ENCODE results near the gene ATG101. TPM values are rescaled to one million over a fixed set of nuclear protein-coding genes. Genes with fewer than 3 reads are reported as not detected.
A peak's percentile ranks its signal among the peaks of the same experiment; 100 is the strongest.

Gene ATG101
- total and polyA plus RNA-seq, 9 of the 15 experiments (the other 6 are each of a cell fraction or from before 2014, with no cell fraction given), result 2.9 to 52.4 (median 29.7) TPM

- no peak for TF ChIP-seq SIN3B (IDR thresholded peaks at IDR 0.05; ENCODE audit: low read depth)
These were observed 28.1 kb upstream of the ATG101 start (continued) for GRCh38 chr12:52041695-52042123.

GRCh38 chr12:52042706-52043385 lies 26.9 kb upstream of the ATG101 start:
- Histone ChIP-seq H2AFZ (ENCODE audit: low read depth, low read length) (no peak overlapping the region), H3K4me2 (ENCODE audit: insufficient read depth, low read length) (no peak overlapping the region), H3K27me3 (ENCODE audit: control insufficient read depth in 2 of 2, insufficient read depth in 2 of 2, low read length in 2 of 2) (peaks cover 0 to 6% of the 10 kb centered on the region in 2 experiments; a peak in 1 of 5 replicates), H3K4me3 (no peak overlapping the region), H3K9me1 (ENCODE audit: control insufficient read depth, insufficient read depth, low read length) (no peaks in the 10 kb centered on the region), H3K9ac (ENCODE audit: insufficient read depth in 1 of 2, low read depth in 2 of 2, low read length in 2 of 2) (peak overlapping the region in 1 of 2 experiments; percentile 14; a peak in 1 of 4 replicates), H4K20me1 (replicated peaks; ENCODE audit: control insufficient read depth, insufficient read depth, low read length) (no peaks in the 10 kb centered on the region), H3K27ac (ENCODE audit: extremely low read depth, low read depth, low read length) (no peak overlapping the region), H3K79me2 (ENCODE audit: control insufficient read depth, insufficient read depth, low read length) (no peaks in the 10 kb centered on the region), H3K36me3 (ENCODE audit: control insufficient read depth, insufficient read depth, low read length) (no peaks in the 10 kb centered on the region), H3K4me1 (replicated peaks in 1 of 2; ENCODE audit: control insufficient read depth in 2 of 2, insufficient read depth in 2 of 2, low read length in 2 of 2) (peaks cover 3 to 27% of the 10 kb centered on the region in 2 experiments; a peak in 3 of 5 replicates), H3K9me3 (replicated peaks; ENCODE audit: control insufficient read depth, insufficient read depth, low read depth, low read length) (no peaks in the 10 kb centered on the region)
- 42% methylated on average over 6 of the region's 8 CpGs for WGBS (ENCODE audit: insufficient coverage, low coverage, missing lambda C conversion rate)
- no peak for TF ChIP-seq MAX (CRISPR knock-in tag; IDR thresholded peaks at IDR 0.05)
- no peak for TF ChIP-seq SMAD3 (CRISPR knock-in tag; conservative IDR thresholded peaks at IDR 0.05)
- no peak for TF ChIP-seq ZNF668 (CRISPR knock-in tag; IDR thresholded peaks at IDR 0.05)
- no peak for TF ChIP-seq HDAC3 (IDR thresholded peaks at IDR 0.05; ENCODE audit: borderline replicate concordance, partially characterized antibody)
- no peak for TF ChIP-seq SFPQ (IDR thresholded peaks at IDR 0.05; ENCODE audit: low read depth, low read length)
- TF ChIP-seq ZHX1 (conservative IDR thresholded peaks at IDR 0.05; ENCODE audit: low read length), result no peak
- ChIA-PET POLR2A (interaction anchor here (0.5 to 1.6 kb wide), 3 partner anchors 11 to 27 kb away, joined by 4 read pairs; partner anchors contain the start of gene ATG101), CTCF (ENCODE audit: low intra/inter-chr PET ratio) (no interaction called here)
- DNase-seq (ENCODE audit: extremely low read depth in 1 of 4, low spot score in 3 of 4) (no peak), FAIRE-seq (no peak), ATAC-seq (no peak)
- intact Hi-C loops (cut with micrococcal nuclease) (no loop called here), in situ Hi-C loops (cut with MboI) (no loop called here)
- BruUV-seq (replicated peaks), result no TSS peak

All from K562 (cell line).